Neuronal stem cell (in vitro differentiated cells): Measurements from ENCODE around the gene SHKBP1.
"Not testable (repeated sequence)": the region's sequence is repeated elsewhere in the genome, so short reads cannot be mapped to it uniquely, and the experiment has no call there.

Experiments
- DNase-seq: peaks from one replicate; pipeline ENCODE4 v3.0.0-alpha.2; 2013; ENCODE audit warnings: low spot score
- H2AFZ ChIP-seq: one replicate; pipeline ENCODE4 v1.6.1; 2013; ENCODE audit warnings: mild to moderate bottlenecking, low read length, inconsistent platforms
- H2AK5ac ChIP-seq: 2 replicates; pipeline ENCODE4 v1.6.1; 2013; ENCODE audit warnings: low read depth, mild to moderate bottlenecking, inconsistent platforms, low read length, moderate library complexity, mixed read lengths
- H2BK120ac ChIP-seq: 2 replicates; pipeline ENCODE4 v1.6.1; 2013; ENCODE audit warnings: low read depth, mild to moderate bottlenecking, inconsistent platforms, low read length, moderate library complexity, mixed read lengths
- H2BK12ac ChIP-seq: one replicate; pipeline ENCODE4 v1.6.1; 2013; ENCODE audit warnings: low read length, inconsistent platforms
- H2BK15ac ChIP-seq: 2 replicates; pipeline ENCODE4 v1.6.1; 2013; ENCODE audit warnings: mild to moderate bottlenecking, low read length, inconsistent platforms, mixed read lengths
- H2BK5ac ChIP-seq: one replicate; pipeline ENCODE4 v1.6.1; 2013; ENCODE audit warnings: inconsistent platforms, mild to moderate bottlenecking, low read length, moderate library complexity
- H3K14ac ChIP-seq: one replicate; pipeline ENCODE4 v1.6.1; 2013; ENCODE audit warnings: low read length, inconsistent platforms
- H3K18ac ChIP-seq: 2 replicates; pipeline ENCODE4 v1.6.1; 2013; ENCODE audit warnings: low read length, inconsistent platforms
- H3K23ac ChIP-seq: 2 replicates; pipeline ENCODE4 v1.6.1; 2013; ENCODE audit warnings: low read depth, mild to moderate bottlenecking, mixed read lengths, low read length, inconsistent platforms; ENCODE audit not compliant: poor library complexity
- H3K27ac ChIP-seq: replicated peaks from 3 replicates; pipeline ENCODE4 v1.5.1; 2013; ENCODE audit warnings: low read length, inconsistent platforms
- H3K27me3 ChIP-seq, 3 experiments: 2 replicates each; pipeline ENCODE4 v1.6.1; 2013; ENCODE audit warnings: low read length in 3 of 3, mild to moderate bottlenecking in 2 of 3, inconsistent platforms in 1 of 3, low read depth in 1 of 3, mixed read lengths in 1 of 3, moderate library complexity in 1 of 3; ENCODE audit not compliant: control insufficient read depth in 3 of 3, insufficient read depth in 3 of 3
- H3K36me3 ChIP-seq, 2 donors: replicated peaks in 1 of 2; 2 replicates each; pipeline ENCODE4 v1.6.1; 2013; ENCODE audit warnings: low read length in 2 of 2; ENCODE audit not compliant: control insufficient read depth in 2 of 2, insufficient read depth in 2 of 2
- H3K4ac ChIP-seq: 2 replicates; pipeline ENCODE4 v1.6.1; 2013; ENCODE audit warnings: inconsistent platforms, mild to moderate bottlenecking, low read length, moderate library complexity
- H3K4me1 ChIP-seq, 2 donors: 1 replicate in 1 of 2; 2 replicates in 1 of 2; pipeline ENCODE4 v1.6.1; 2013; ENCODE audit warnings: low read length in 2 of 2, low read depth in 1 of 2; ENCODE audit not compliant: control insufficient read depth in 2 of 2, insufficient read depth in 1 of 2
- H3K4me2 ChIP-seq: one replicate; pipeline ENCODE4 v1.6.1; 2013; ENCODE audit warnings: mild to moderate bottlenecking, low read length, inconsistent platforms; ENCODE audit not compliant: insufficient read depth, poor library complexity, severe bottlenecking
- H3K4me3 ChIP-seq, 2 donors: 2 replicates each; pipeline ENCODE4 v1.5.1; 2013; ENCODE audit warnings: low read length in 2 of 2, mild to moderate bottlenecking in 2 of 2, inconsistent platforms in 1 of 2, moderate library complexity in 1 of 2
- H3K79me1 ChIP-seq: one replicate; pipeline ENCODE4 v1.6.1; 2013; ENCODE audit warnings: low read depth, mild to moderate bottlenecking, inconsistent platforms, low read length, moderate library complexity
- H3K9ac ChIP-seq: one replicate; pipeline ENCODE4 v1.6.1; 2013; ENCODE audit warnings: mild to moderate bottlenecking, low read depth, low read length, inconsistent platforms; ENCODE audit not compliant: poor library complexity
- H3K9me3 ChIP-seq, 2 donors: replicated peaks in 1 of 2; 2 replicates each; pipeline versions ENCODE3 to v1.6.1; 2013; ENCODE audit warnings: low read length in 2 of 2, mild to moderate bottlenecking in 2 of 2, inconsistent platforms in 1 of 2, low read depth in 1 of 2, mixed read lengths in 1 of 2, moderate library complexity in 1 of 2; ENCODE audit not compliant: control insufficient read depth in 2 of 2, insufficient read depth in 1 of 2
- H4K8ac ChIP-seq: one replicate; pipeline ENCODE4 v1.6.1; 2013; ENCODE audit warnings: low read depth, mild to moderate bottlenecking, inconsistent platforms, low read length, moderate library complexity
- H4K91ac ChIP-seq: one replicate; pipeline ENCODE4 v1.6.1; 2013; ENCODE audit warnings: low read length, low read depth, mild to moderate bottlenecking, inconsistent platforms; ENCODE audit not compliant: poor library complexity
- WGBS, 2 donors: extraction: QIAGEN DNeasy Blood & Tissue Kit; methylation state at CpG; one replicate each; pipeline ENCODE4 v1.1.7; 2013; ENCODE audit warnings: missing lambda C conversion rate in 2 of 2, mixed read lengths in 1 of 2; ENCODE audit not compliant: insufficient read length in 2 of 2, insufficient replicate concordance in 1 of 2; ENCODE audit errors: extremely low coverage in 2 of 2; 5-methylcytosine and 5-hydroxymethylcytosine counted together

Gene SHKBP1

DNA sequence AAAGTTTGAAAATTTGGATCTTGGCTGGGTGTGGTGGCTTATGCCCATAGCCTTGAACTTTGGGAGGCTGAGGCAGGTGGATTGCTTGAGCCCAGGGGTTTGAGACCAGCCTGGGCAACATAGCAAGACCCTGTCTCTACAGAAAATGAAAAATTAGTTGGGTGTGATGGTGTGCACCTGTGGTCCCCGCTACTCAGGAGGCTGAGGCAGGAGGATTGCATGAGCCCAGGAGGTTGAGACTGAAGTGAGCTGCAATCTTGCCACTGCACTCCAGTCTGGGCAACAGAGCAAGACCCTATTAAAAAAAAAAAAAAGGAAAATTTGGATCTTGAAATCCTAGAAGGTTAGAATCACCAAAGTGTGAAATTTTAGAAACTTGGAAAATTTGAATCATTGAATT lies 12.1 kb upstream of the SHKBP1 start:
- H3K4me1 ChIP-seq, H2BK12ac ChIP-seq, DNase-seq, H3K4me2 ChIP-seq, H3K23ac ChIP-seq, H3K4me3 ChIP-seq, H3K14ac ChIP-seq, H3K4ac ChIP-seq, H3K18ac ChIP-seq, H4K8ac ChIP-seq, H2AFZ ChIP-seq, H2AK5ac ChIP-seq, H2BK5ac ChIP-seq, H3K36me3 ChIP-seq, H2BK120ac ChIP-seq, H3K27ac ChIP-seq, H3K79me1 ChIP-seq, H3K9ac ChIP-seq, H3K9me3 ChIP-seq, H2BK15ac ChIP-seq, H4K91ac ChIP-seq: not testable (repeated sequence)
- H3K27me3 ChIP-seq = peaks cover 16 to 72% (median 41%) of the 10 kb centered on the region in 3 experiments
- no CpG with 5 or more reads among the region's 1 CpG for WGBS, 2 donors

DNA sequence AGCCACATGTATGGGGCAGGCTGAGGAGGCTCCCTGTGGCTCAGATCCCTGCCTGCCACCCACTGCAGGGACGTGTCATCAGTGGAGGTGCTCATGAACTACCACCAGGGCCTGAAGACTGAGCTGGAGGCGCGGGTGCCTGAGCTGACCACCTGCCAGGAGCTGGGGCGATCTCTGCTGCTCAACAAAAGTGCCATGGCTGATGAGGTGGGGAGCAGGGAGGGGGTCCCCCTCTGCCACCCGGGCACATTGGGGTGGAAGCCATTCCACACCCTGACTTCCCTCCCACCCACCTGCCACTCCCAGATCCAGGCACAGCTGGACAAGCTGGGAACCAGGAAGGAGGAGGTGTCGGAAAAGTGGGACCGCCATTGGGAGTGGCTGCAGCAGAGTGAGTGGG lies 11.3 kb upstream of the SHKBP1 start:
- H2BK15ac ChIP-seq = peak overlapping the region; percentile 45
- no peak overlapping the region for H3K9ac ChIP-seq
- H3K18ac ChIP-seq = peak overlapping the region; percentile 64
- H2BK5ac ChIP-seq = peak overlapping the region; percentile 60
- peaks cover 4 to 5% of the 10 kb centered on the region in 2 donors for H3K4me1 ChIP-seq
- no peak overlapping the region for H3K4me2 ChIP-seq
- peak overlapping the region; percentile 96 for H2AK5ac ChIP-seq
- H3K4ac ChIP-seq = no peak overlapping the region
- H3K27me3 ChIP-seq = peaks cover 17 to 72% (median 48%) of the 10 kb centered on the region in 3 experiments
- no peak overlapping the region for H3K4me3 ChIP-seq
- H4K8ac ChIP-seq = no peak overlapping the region
- peaks cover 4% of the 10 kb centered on the region for H3K79me1 ChIP-seq
- no peak overlapping the region for H2AFZ ChIP-seq
- DNase-seq = no peak
- no peak overlapping the region for H4K91ac ChIP-seq
- H3K14ac ChIP-seq = no peak overlapping the region
- H2BK12ac ChIP-seq = no peak overlapping the region
- no peaks in the 10 kb centered on the region for H3K36me3 ChIP-seq
- peak overlapping the region; percentile 20 for H3K23ac ChIP-seq
- H3K27ac ChIP-seq = no peak overlapping the region
- H2BK120ac ChIP-seq = no peak overlapping the region
- H3K9me3 ChIP-seq = peaks cover 0 to 1% of the 10 kb centered on the region in 2 donors
- no CpG with 5 or more reads among the region's 7 CpGs for WGBS, 2 donors

DNA sequence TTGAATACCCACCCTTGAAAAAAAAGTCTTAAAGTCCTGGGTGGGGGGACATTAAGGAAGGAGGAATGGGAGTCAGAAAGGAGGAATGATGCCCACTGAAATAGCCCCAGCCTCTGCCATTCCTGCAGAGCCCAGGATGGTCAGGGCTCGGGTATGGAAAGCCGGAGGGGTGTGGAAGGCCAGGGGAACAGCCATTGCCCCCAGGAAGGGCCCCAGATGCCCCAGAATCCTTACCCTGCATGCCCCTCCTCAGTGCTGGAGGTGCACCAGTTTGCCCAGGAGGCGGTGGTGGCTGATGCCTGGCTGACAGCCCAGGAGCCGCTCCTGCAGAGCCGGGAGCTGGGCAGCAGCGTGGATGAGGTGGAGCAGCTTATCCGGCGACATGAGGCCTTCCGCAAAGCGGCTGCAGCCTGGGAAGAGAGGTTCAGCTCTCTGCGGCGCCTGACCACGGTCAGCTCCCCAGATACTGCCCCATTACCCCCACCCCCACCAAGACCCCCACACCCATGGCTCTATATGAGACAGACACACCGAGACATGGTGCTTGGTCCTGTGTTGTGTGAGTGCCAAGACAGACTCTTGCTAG lies 10.7 kb upstream of the SHKBP1 start:
- no CpG with 5 or more reads among the region's 14 CpGs for WGBS, 2 donors
- H3K27me3 ChIP-seq = peaks cover 17 to 67% (median 48%) of the 10 kb centered on the region in 3 experiments

DNA sequence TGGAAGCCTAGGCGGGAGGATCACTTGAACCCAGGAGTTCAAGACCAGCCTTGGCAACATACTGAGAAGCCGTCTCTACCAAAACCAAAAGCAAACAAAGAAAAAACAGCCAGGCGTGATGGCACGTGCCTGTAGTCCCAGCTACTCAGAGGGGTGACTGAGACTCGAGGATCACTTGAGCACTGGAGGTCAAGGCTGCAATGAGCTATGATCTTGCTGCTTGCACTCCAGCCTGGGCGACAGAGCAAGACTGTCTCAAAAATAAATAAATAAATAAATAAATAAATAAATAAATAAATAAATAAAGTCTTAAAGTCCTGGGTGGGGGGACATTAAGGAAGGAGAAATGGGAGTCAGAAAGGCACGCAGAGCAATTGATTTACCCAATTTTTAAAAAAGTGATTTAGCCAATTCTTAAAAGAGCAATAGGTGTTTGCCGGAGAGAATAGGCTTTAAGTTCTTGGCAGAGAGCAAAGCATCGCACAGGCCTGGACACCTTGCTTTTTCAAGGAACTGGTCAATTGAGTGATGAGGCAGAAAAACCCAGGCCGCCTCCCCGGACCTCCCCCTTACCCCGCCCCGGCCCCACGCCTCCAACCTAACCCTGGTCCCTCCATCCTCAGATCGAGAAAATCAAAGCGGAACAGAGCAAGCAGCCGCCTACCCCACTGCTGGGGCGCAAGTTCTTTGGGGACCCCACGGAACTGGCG lies 9.5 kb upstream of the SHKBP1 start:
- no peak for DNase-seq
- peak overlapping the region; percentile 84 for H3K18ac ChIP-seq
- peaks cover 4% of the 10 kb centered on the region for H3K79me1 ChIP-seq
- peak overlapping the region; percentile 88 for H2AFZ ChIP-seq
- no peak overlapping the region for H3K4ac ChIP-seq
- no peak overlapping the region for H2BK12ac ChIP-seq
- no CpG with 5 or more reads among the region's 20 CpGs for WGBS, 2 donors
- H3K36me3 ChIP-seq = no peaks in the 10 kb centered on the region
- H3K4me2 ChIP-seq = peak overlapping the region; percentile 82
- no peak overlapping the region for H2BK5ac ChIP-seq
- H3K14ac ChIP-seq = no peak overlapping the region
- H3K9me3 ChIP-seq = peaks cover 0 to 1% of the 10 kb centered on the region in 2 donors
- H3K23ac ChIP-seq = peak overlapping the region; percentile 75
- no peak overlapping the region for H3K9ac ChIP-seq
- peaks cover 17 to 58% (median 48%) of the 10 kb centered on the region in 3 experiments for H3K27me3 ChIP-seq
- H2BK15ac ChIP-seq = no peak overlapping the region
- H4K91ac ChIP-seq = no peak overlapping the region
- no peak overlapping the region for H4K8ac ChIP-seq
- H3K27ac ChIP-seq = no peak overlapping the region
- H2AK5ac ChIP-seq = peak overlapping the region; percentile 4
- peak overlapping the region in 1 of 2 donors; percentile 70 for H3K4me3 ChIP-seq
- H2BK120ac ChIP-seq = no peak overlapping the region
- H3K4me1 ChIP-seq = peaks cover 4 to 5% of the 10 kb centered on the region in 2 donors

More for the DNA sequence above, 10.7 kb upstream of the SHKBP1 start:
- H4K91ac ChIP-seq = no peak overlapping the region
- no peak overlapping the region for H3K4me3 ChIP-seq
- peak overlapping the region; percentile 37 for H2AK5ac ChIP-seq
- no peaks in the 10 kb centered on the region for H3K36me3 ChIP-seq
- H3K9ac ChIP-seq = peak overlapping the region; percentile 44
- peak overlapping the region; percentile 75 for H2BK5ac ChIP-seq
- H3K14ac ChIP-seq = peak overlapping the region; percentile 56
- peak overlapping the region; percentile 67 for H2BK15ac ChIP-seq
- no peak for DNase-seq
- peaks cover 4% of the 10 kb centered on the region for H3K79me1 ChIP-seq
- H3K4me1 ChIP-seq = peaks cover 4 to 5% of the 10 kb centered on the region in 2 donors
- no peak overlapping the region for H3K23ac ChIP-seq
- no peak overlapping the region for H2AFZ ChIP-seq
- no peak overlapping the region for H3K4me2 ChIP-seq
- no peak overlapping the region for H3K27ac ChIP-seq
- H3K4ac ChIP-seq = no peak overlapping the region
- H4K8ac ChIP-seq = no peak overlapping the region
- peak overlapping the region; percentile 64 for H3K18ac ChIP-seq
- H2BK120ac ChIP-seq = no peak overlapping the region
- peaks cover 0 to 1% of the 10 kb centered on the region in 2 donors for H3K9me3 ChIP-seq
- no peak overlapping the region for H2BK12ac ChIP-seq
